Gastroesophageal sphincter (tissue), 4 donors: ENCODE measurements around the gene GNLY. TPM values are rescaled to one million over a fixed set of nuclear protein-coding genes. Genes with fewer than 3 reads are reported as not detected.

ENCODE experiments used
- ATAC-seq: fragments of 150-250 bp; one replicate; pipeline ENCODE4 v1.9.1; 2016; ENCODE audit warnings: mild to moderate bottlenecking, moderate library complexity
- H3K27ac ChIP-seq, 4 donors: fragments of 200-600 bp; sonication (generic) in 3 of 4; 1 replicate in 3 of 4; 2 replicates in 1 of 4; pipeline ENCODE4 v1.5.1; 2016 to 2019
- H3K27me3 ChIP-seq: fragments of 200-600 bp; sonication (generic); one replicate; pipeline ENCODE4 v1.5.1; 2019
- H3K36me3 ChIP-seq, 2 donors: fragments of 200-600 bp; sonication (generic); one replicate each; pipeline ENCODE4 v1.5.1; 2019; ENCODE audit warnings: control low read depth in 1 of 2
- H3K4me1 ChIP-seq, 3 donors: fragments of 200-600 bp; sonication (generic); 1 replicate in 2 of 3; 2 replicates in 1 of 3; pipeline ENCODE4 v1.5.1; 2016 to 2019; ENCODE audit warnings: control low read depth in 2 of 3
- H3K4me3 ChIP-seq, 2 donors: fragments of 200-600 bp; sonication (generic); one replicate each; pipeline ENCODE4 v1.5.1; 2019; ENCODE audit warnings: mild to moderate bottlenecking in 1 of 2, moderate library complexity in 1 of 2
- H3K9me3 ChIP-seq, 3 donors: fragments of 200-600 bp; sonication (generic); one replicate each; pipeline ENCODE4 v1.5.1; 2017 to 2019; ENCODE audit warnings: control low read depth in 2 of 3
- CTCF ChIP-seq, 4 experiments: fragments of 200-600 bp in 2 of 4; fragments of 450-650 bp in 2 of 4; sonication (generic) in 1 of 4; IDR thresholded peaks; one replicate each; pipeline ENCODE4 v1.5.1; 2017 to 2019; ENCODE audit warnings: antibody characterized with exemption in 4 of 4, mild to moderate bottlenecking in 2 of 4, moderate library complexity in 2 of 4
- EP300 ChIP-seq: sonication (generic); formaldehyde crosslinking; IDR thresholded peaks from one replicate; pipeline ENCODE4 v1.6.1; 2017; ENCODE audit warnings: antibody characterized with exemption, mild to moderate bottlenecking
- POLR2A ChIP-seq, 2 donors: fragments of 450-650 bp; IDR thresholded peaks; one replicate each; pipeline ENCODE4 v1.6.1; 2017; ENCODE audit warnings: antibody characterized with exemption in 2 of 2, mild to moderate bottlenecking in 2 of 2, moderate library complexity in 1 of 2
- POLR2AphosphoS5 ChIP-seq: sonication (generic); formaldehyde crosslinking; IDR thresholded peaks from one replicate; pipeline ENCODE4 v1.6.1; 2017; ENCODE audit warnings: antibody characterized with exemption
- WGBS, 2 donors: methylation state at CpG; one replicate each; pipeline ENCODE4 v1.1.5; 2018; ENCODE audit warnings: low coverage in 1 of 2; 5-methylcytosine and 5-hydroxymethylcytosine counted together
- total RNA-seq, 4 donors: library from RNA; depleted of rRNA; stranded (reverse); fragments of >200 nt; gene quantifications; one replicate each; pipeline ENCODE4 v1.1.0, GENCODE V29; 2016

The GNLY gene
- total RNA-seq, 4 donors from 2014 or later, result 0.54 to 3.1 TPM; not detected in 2

- Histone ChIP-seq H3K9me3 (no peaks in the 10 kb centered on the region), H3K4me1 (peaks cover 0 to 33% (median 12%) of the 10 kb centered on the region in 3 donors), H3K36me3 (no peaks in the 10 kb centered on the region), H3K27ac (peak overlapping the region in 3 of 4 donors; percentile 63 to 80 (median 74)), H3K27me3 (no peaks in the 10 kb centered on the region), H3K4me3 (no peak overlapping the region)
- TF ChIP-seq POLR2AphosphoS5 (no peak), POLR2A (IDR thresholded peaks at IDR 0.05) (no peak), CTCF (IDR thresholded peaks at IDR 0.05) (no peak), EP300 (no peak)
- no peak for ATAC-seq
- 86 to 90% methylated on average over 2 to 9 of the region's 10 CpGs for WGBS, 2 donors
Measured at GRCh38 chr2:85706599-85707296, 12.6 kb downstream of the GNLY start.

GRCh38 chr2:85707304-85707703, 13.1 kb downstream of the GNLY start:
- H3K4me3 ChIP-seq, result no peak overlapping the region
- no peaks in the 10 kb centered on the region for H3K9me3 ChIP-seq
- TF ChIP-seq POLR2AphosphoS5 (no peak), CTCF (IDR thresholded peaks at IDR 0.05) (peak; percentile 84 to 90 (median 87))
- H3K27me3 ChIP-seq, result no peaks in the 10 kb centered on the region
- ATAC-seq, result peak; percentile 28
- H3K4me1 ChIP-seq, result peaks cover 0 to 33% (median 12%) of the 10 kb centered on the region in 3 donors
- H3K27ac ChIP-seq, result peak overlapping the region in 2 of 4 donors; percentile 63 to 74
- WGBS, 2 donors, result 0 to 1% methylated on average over 5 to 10 of the region's 10 CpGs
- H3K36me3 ChIP-seq, result no peaks in the 10 kb centered on the region

GRCh38 chr2:85708641-85709040, 14.5 kb downstream of the GNLY start:
- Histone ChIP-seq H3K4me3 (no peak overlapping the region), H3K27ac (peak overlapping the region in 3 of 4 donors; percentile 64 to 75 (median 72)), H3K9me3 (no peaks in the 10 kb centered on the region), H3K4me1 (peaks cover 0 to 43% (median 12%) of the 10 kb centered on the region in 3 donors), H3K36me3 (no peaks in the 10 kb centered on the region), H3K27me3 (no peaks in the 10 kb centered on the region)
- peak; percentile 11 for ATAC-seq
- no peak for TF ChIP-seq CTCF (IDR thresholded peaks at IDR 0.05)
- TF ChIP-seq POLR2AphosphoS5, result peak; percentile 55
- no peak for TF ChIP-seq POLR2A (IDR thresholded peaks at IDR 0.05)
- WGBS, 2 donors, result 44 to 88% methylated on average over 1 of the region's 1 CpG

- WGBS, 2 donors, result 33 to 59% methylated on average over 3 to 4 of the region's 4 CpGs
- Histone ChIP-seq H3K9me3 (no peaks in the 10 kb centered on the region), H3K27ac (peak overlapping the region in 3 of 4 donors; percentile 64 to 75 (median 72)), H3K4me1 (peaks cover 0 to 43% (median 12%) of the 10 kb centered on the region in 3 donors), H3K4me3 (no peak overlapping the region), H3K36me3 (no peaks in the 10 kb centered on the region), H3K27me3 (no peaks in the 10 kb centered on the region)
- no peak for TF ChIP-seq CTCF (IDR thresholded peaks at IDR 0.05)
- TF ChIP-seq EP300, result no peak
- TF ChIP-seq POLR2AphosphoS5, result no peak
- no peak for TF ChIP-seq POLR2A (IDR thresholded peaks at IDR 0.05)
- no peak for ATAC-seq
Measured at GRCh38 chr2:85709401-85709811, 15.2 kb downstream of the GNLY start.
